HG03025 (cell line): ENCODE data around the gene ELF4.
A peak's percentile ranks its signal among the peaks of the same experiment; 100 is the strongest.

Experiments
- ATAC-seq: cut with Tn5 transposase; IDR thresholded peaks from one replicate; pipeline ENCODE4 v1.9.1; 2021; ENCODE audit warnings: mild to moderate bottlenecking, moderate library complexity; ENCODE audit not compliant: unreplicated experiment, low FRiP score

Gene ELF4

GRCh38 chrX:130053236-130053635, 57.1 kb downstream of the ELF4 start:
- no peak for ATAC-seq

GRCh38 chrX:130051176-130051845, 59.0 kb downstream of the ELF4 start:
- ATAC-seq: no peak

GRCh38 chrX:130049821-130050220, 60.5 kb downstream of the ELF4 start:
- ATAC-seq: no peak

- ATAC-seq: no peak
Observed at GRCh38 chrX:130048686-130049222, 61.5 kb downstream of the ELF4 start.

- ATAC-seq: no peak
Observed at GRCh38 chrX:130047416-130047815, 62.9 kb downstream of the ELF4 start.

GRCh38 chrX:130039847-130040246, 70.5 kb downstream of the ELF4 start:
- ATAC-seq: no peak

- ATAC-seq: no peak
Observed at GRCh38 chrX:130034178-130034577, 76.1 kb downstream of the ELF4 start.

GRCh38 chrX:130032552-130032951, 77.7 kb downstream of the ELF4 start:
- no peak for ATAC-seq

GRCh38 chrX:130030826-130031225, 79.5 kb downstream of the ELF4 start:
- no peak for ATAC-seq

- ATAC-seq: no peak
Observed at GRCh38 chrX:130028196-130028595, 82.1 kb downstream of the ELF4 start.

- no peak for ATAC-seq
Observed at GRCh38 chrX:130027569-130027968, 82.7 kb downstream of the ELF4 start.

- no peak for ATAC-seq
Observed at GRCh38 chrX:130025256-130025655, 85.0 kb downstream of the ELF4 start.

GRCh38 chrX:130024127-130024526, 86.2 kb downstream of the ELF4 start:
- ATAC-seq: peak; percentile 84

GRCh38 chrX:130020661-130021324, 89.5 kb downstream of the ELF4 start:
- ATAC-seq: no peak

GRCh38 chrX:130018143-130018542, 92.2 kb downstream of the ELF4 start:
- no peak for ATAC-seq

GRCh38 chrX:130015181-130015580, 95.1 kb downstream of the ELF4 start:
- no peak for ATAC-seq
